IPS DF 19.7 (cell line): ENCODE results near the gene TTC22.
"Not testable (repeated sequence)": the region's sequence is repeated elsewhere in the genome, so short reads cannot be mapped to it uniquely, and the experiment has no call there.

Experiments
- DNase-seq: peaks from one replicate; pipeline ENCODE4 v3.0.0-alpha.2; 2013; ENCODE audit warnings: low read depth, low spot score

The TTC22 gene

GRCh38 chr1:54786778-54787177 is 14.3 kb downstream of the TTC22 start:
- DNase-seq = no peak

GRCh38 chr1:54784066-54784465 is 17.1 kb downstream of the TTC22 start:
- DNase-seq = no peak

- no peak for DNase-seq
Measured at GRCh38 chr1:54782588-54782987, 18.5 kb downstream of the TTC22 start.

GRCh38 chr1:54782156-54782555 is 19.0 kb downstream of the TTC22 start:
- DNase-seq = no peak

- DNase-seq = no peak
Measured at GRCh38 chr1:54781023-54781723, 19.9 kb downstream of the TTC22 start.

- DNase-seq = no peak
Measured at GRCh38 chr1:54777431-54777830, 23.7 kb downstream of the TTC22 start.

GRCh38 chr1:54777011-54777410 is 24.1 kb downstream of the TTC22 start:
- no peak for DNase-seq

- not testable (repeated sequence) for DNase-seq
Measured at GRCh38 chr1:54775828-54776721, 25.0 kb downstream of the TTC22 start.

- peak; percentile 61 for DNase-seq
Measured at GRCh38 chr1:54774820-54775498, 26.2 kb downstream of the TTC22 start.

GRCh38 chr1:54772951-54773350 is 28.2 kb downstream of the TTC22 start:
- DNase-seq = no peak

- DNase-seq = no peak
Measured at GRCh38 chr1:54768093-54768492, 33.0 kb downstream of the TTC22 start.

- no peak for DNase-seq
Measured at GRCh38 chr1:54767526-54767925, 33.6 kb downstream of the TTC22 start.

GRCh38 chr1:54766726-54767125 is 34.4 kb downstream of the TTC22 start:
- DNase-seq = no peak

GRCh38 chr1:54764922-54765561 is 36.1 kb downstream of the TTC22 start:
- DNase-seq = no peak

- DNase-seq = peak; percentile 96
Measured at GRCh38 chr1:54764133-54764921, 36.8 kb downstream of the TTC22 start, which contains the start of gene PARS2. TSS of gene PARS2 (minus strand) at chr1:54764523. CDS start at chr1:54759161, 5,362 bp downstream.

GRCh38 chr1:54763816-54764132 is 37.3 kb downstream of the TTC22 start:
- DNase-seq = no peak

- no peak for DNase-seq
Measured at GRCh38 chr1:54758678-54759348, 42.3 kb downstream of the TTC22 start.

- no peak for DNase-seq
Measured at GRCh38 chr1:54757833-54758232, 43.3 kb downstream of the TTC22 start.

- no peak for DNase-seq
Measured at GRCh38 chr1:54754486-54755285, 46.4 kb downstream of the TTC22 start.

GRCh38 chr1:54754045-54754444 is 47.1 kb downstream of the TTC22 start:
- DNase-seq = no peak
